CD4-positive, alpha-beta T cell (primary cell): ENCODE results near the gene CST7. TPM values are rescaled to one million over a fixed set of nuclear protein-coding genes. Genes with fewer than 3 reads are reported as not detected.

Source experiments
- ATAC-seq: fragments of 200-7000 bp; cut with Tn5 transposase; one replicate; pipeline ENCODE4 v1.10.0; 2022; ENCODE audit warnings: mild to moderate bottlenecking; ENCODE audit not compliant: poor library complexity
- CTCF ChIA-PET: fragments of 350-600 bp; sonication (Branson Sonifier 250); formaldehyde crosslinking; loops from one replicate; lab custom pipeline; 2021; ENCODE audit warnings: antibody characterized with exemption, inconsistent platforms; lab: Charles Lee
- POLR2A ChIA-PET: fragments of 350-600 bp; sonication (Branson Sonifier 250); formaldehyde crosslinking; loops from one replicate; lab custom pipeline; 2021; ENCODE audit warnings: antibody characterized with exemption, inconsistent platforms; lab: Charles Lee
- DNase-seq, 14 experiments: peaks; one replicate each; pipeline ENCODE4 v3.0.0-alpha.2; 2013 to 2020; ENCODE audit warnings: mixed read lengths in 2 of 14
- H3K27ac ChIP-seq, 2 donors: one replicate each; pipeline versions ENCODE4 v1.5.1 to v1.7.0; 2013; ENCODE audit warnings: low read length in 2 of 2, low read depth in 1 of 2, mild to moderate bottlenecking in 1 of 2
- H3K27me3 ChIP-seq, 2 experiments: 1 replicate in 1 of 2; 2 replicates in 1 of 2; pipeline versions ENCODE4 v1.6.1 to v1.7.0; 2013; ENCODE audit warnings: low read length in 2 of 2, control low read depth in 1 of 2, mild to moderate bottlenecking in 1 of 2, moderate library complexity in 1 of 2; ENCODE audit not compliant: insufficient read depth in 2 of 2, control insufficient read depth in 1 of 2
- H3K36me3 ChIP-seq: one replicate; pipeline ENCODE4 v1.6.1; 2013; ENCODE audit warnings: low read length, control low read depth; ENCODE audit not compliant: insufficient read depth
- H3K4me1 ChIP-seq: one replicate; pipeline ENCODE4 v1.6.1; 2013; ENCODE audit warnings: low read length, control low read depth; ENCODE audit not compliant: insufficient read depth
- H3K4me3 ChIP-seq: one replicate; pipeline ENCODE4 v1.5.1; 2013; ENCODE audit warnings: mild to moderate bottlenecking, low read length, moderate library complexity
- H3K9me3 ChIP-seq, 2 experiments: 1 replicate in 1 of 2; 2 replicates in 1 of 2; pipeline versions ENCODE4 v1.6.1 to v1.7.0; 2013; ENCODE audit warnings: low read length in 2 of 2, mild to moderate bottlenecking in 2 of 2, control low read depth in 1 of 2, moderate library complexity in 1 of 2; ENCODE audit not compliant: control insufficient read depth in 1 of 2, insufficient read depth in 1 of 2
- H3K27ac Mint-ChIP-seq: one replicate; pipeline ENCODE4 v1.8.0; 2020; ENCODE audit warnings: mixed read lengths
- H3K27me3 Mint-ChIP-seq: one replicate; pipeline ENCODE4 v1.8.0; 2021; ENCODE audit warnings: mixed read lengths
- H3K36me3 Mint-ChIP-seq: one replicate; pipeline ENCODE4 v1.8.0; 2021; ENCODE audit warnings: low read depth, mixed read lengths
- H3K4me1 Mint-ChIP-seq: one replicate; pipeline ENCODE4 v1.8.0; 2021; ENCODE audit warnings: low read depth, mixed read lengths
- H3K4me3 Mint-ChIP-seq: one replicate; pipeline ENCODE4 v1.8.0; 2020; ENCODE audit warnings: mild to moderate bottlenecking, mixed read lengths
- H3K9me3 Mint-ChIP-seq: one replicate; pipeline ENCODE4 v1.8.0; 2020; ENCODE audit warnings: mixed read lengths
- CTCF ChIP-seq: fragments of 200-600 bp; IDR thresholded peaks from one replicate; pipeline ENCODE4 v1.8.0; 2022; ENCODE audit warnings: antibody characterized with exemption, mild to moderate bottlenecking
- intact Hi-C, 2 experiments: fragments of 100-400 bp; cut with DNase I in 1 of 2; cut with micrococcal nuclease in 1 of 2; formaldehyde crosslinking; loops; one replicate each; pipeline versions ENCODE4 v1.15.1 to v1.9.0; 2023 to 2025; cut with DNase I, micrococcal nuclease
- total RNA-seq, 174 experiments: library from RNA in 2 of 174; stranded (reverse) in 2 of 174; gene quantifications; one replicate each; pipeline ENCODE4 v1.2.3 and lab custom pipeline; 2021 to 2026

Gene CST7
- total RNA-seq, 2 experiments from 2014 or later: 3.2 to 4.4 TPM

- Histone ChIP-seq H3K36me3 (peaks cover 27% of the 10 kb centered on the region), H3K4me1 (peaks cover 39% of the 10 kb centered on the region), H3K27ac (no peak overlapping the region), H3K27me3 (no peaks in the 10 kb centered on the region), H3K4me3 (no peak overlapping the region), H3K9me3 (no peaks in the 10 kb centered on the region)
- POLR2A ChIA-PET: no interaction called here
- CTCF ChIA-PET: no interaction called here
- peaks cover 40% of the 10 kb centered on the region for H3K36me3 Mint-ChIP-seq
- no peak for TF ChIP-seq CTCF
- no peak overlapping the region for H3K4me3 Mint-ChIP-seq
- H3K27me3 Mint-ChIP-seq: no peaks in the 10 kb centered on the region
- peaks cover 88% of the 10 kb centered on the region for H3K4me1 Mint-ChIP-seq
- DNase-seq (peak in 1 of 14 experiments; percentile 22), ATAC-seq (no peak)
- intact Hi-C loops: no loop called here
- no peak overlapping the region for H3K27ac Mint-ChIP-seq
- no peaks in the 10 kb centered on the region for H3K9me3 Mint-ChIP-seq
These were observed 37.5 kb downstream of the CST7 start for GRCh38 chr20:24986436-24987015.

DNA sequence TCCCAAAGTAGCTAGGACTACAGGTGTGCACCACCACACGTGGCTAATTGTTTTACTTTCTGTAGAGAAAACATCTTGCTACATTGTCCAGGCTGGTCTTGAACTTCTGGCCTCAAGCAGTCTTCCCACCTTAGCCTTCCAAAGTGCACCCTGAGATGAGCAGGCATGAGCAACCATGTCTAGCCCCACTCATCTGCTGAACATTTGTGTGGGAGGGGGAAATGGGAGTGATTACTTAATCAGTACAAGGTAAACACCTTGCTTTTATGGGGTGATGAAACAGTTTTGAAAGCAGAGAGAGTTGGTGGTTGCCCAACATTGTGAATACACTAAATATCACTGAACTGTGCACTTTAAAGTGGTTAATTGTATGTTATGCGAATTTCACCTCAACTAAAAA, 38.2 kb downstream of the CST7 start:
- H3K4me1 Mint-ChIP-seq: peaks cover 93% of the 10 kb centered on the region
- Histone ChIP-seq H3K27ac (no peak overlapping the region), H3K36me3 (peaks cover 20% of the 10 kb centered on the region), H3K9me3 (no peaks in the 10 kb centered on the region), H3K4me1 (peaks cover 42% of the 10 kb centered on the region), H3K4me3 (no peak overlapping the region), H3K27me3 (no peaks in the 10 kb centered on the region)
- H3K36me3 Mint-ChIP-seq: peaks cover 40% of the 10 kb centered on the region
- H3K27ac Mint-ChIP-seq: no peak overlapping the region
- no peak overlapping the region for H3K4me3 Mint-ChIP-seq
- no peak for TF ChIP-seq CTCF
- ATAC-seq: no peak
- ChIA-PET CTCF (no interaction called here), POLR2A (no interaction called here)
- peak in 2 of 14 experiments; percentile 6 to 17 for DNase-seq
- no peaks in the 10 kb centered on the region for H3K9me3 Mint-ChIP-seq
- no peaks in the 10 kb centered on the region for H3K27me3 Mint-ChIP-seq
- intact Hi-C loops: no loop called here

DNA sequence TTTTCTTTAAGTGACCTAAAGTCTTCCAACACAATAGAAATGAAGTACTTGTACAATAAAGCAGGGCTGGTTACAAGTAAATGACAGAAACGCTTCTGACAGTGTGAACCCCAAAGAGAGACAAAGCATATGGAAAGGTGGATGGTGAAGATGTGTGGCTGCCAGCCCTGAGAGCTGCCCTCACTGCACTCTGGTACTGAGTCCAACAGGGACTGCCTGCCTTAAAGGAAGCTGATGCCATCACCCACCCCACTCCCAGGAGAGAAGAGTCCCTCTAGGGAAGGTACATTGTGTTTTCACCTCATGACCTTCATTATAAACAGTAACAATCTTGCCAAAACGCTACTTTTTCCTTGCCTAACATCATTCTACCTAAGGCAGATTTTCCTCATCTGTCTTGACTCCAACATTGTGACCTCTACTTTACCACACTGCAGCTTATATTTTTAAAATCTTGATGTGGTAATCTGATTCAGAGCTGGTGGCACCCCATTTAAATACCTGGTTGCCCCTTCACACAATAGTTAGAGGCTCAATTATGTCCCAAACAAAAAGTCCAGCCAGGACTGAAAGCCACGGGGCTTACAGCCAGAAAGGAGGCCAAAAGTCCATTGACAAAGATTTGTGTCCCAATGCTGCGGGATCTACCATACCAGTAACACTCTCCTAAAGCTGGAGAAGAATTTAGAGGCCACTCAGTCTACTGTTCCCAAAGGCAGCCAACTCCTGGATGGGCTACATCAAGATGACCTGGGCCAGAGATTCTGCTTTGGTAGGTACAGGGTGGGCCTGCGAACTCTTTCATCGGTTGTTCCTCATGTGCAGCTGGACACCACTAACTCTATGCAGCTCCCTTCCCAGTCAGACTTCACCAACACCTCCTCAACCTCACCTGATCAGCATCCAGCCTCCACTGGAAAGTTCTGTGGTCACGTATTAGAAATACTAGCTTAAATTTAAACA, 39.1 kb downstream of the CST7 start:
- no peak for TF ChIP-seq CTCF
- ATAC-seq (no peak), DNase-seq (peak in 1 of 14 experiments; percentile 25)
- no peaks in the 10 kb centered on the region for H3K9me3 Mint-ChIP-seq
- Histone ChIP-seq H3K9me3 (no peaks in the 10 kb centered on the region), H3K27me3 (no peaks in the 10 kb centered on the region), H3K36me3 (peaks cover 13% of the 10 kb centered on the region), H3K4me3 (no peak overlapping the region), H3K4me1 (peaks cover 47% of the 10 kb centered on the region), H3K27ac (no peak overlapping the region)
- H3K27me3 Mint-ChIP-seq: no peaks in the 10 kb centered on the region
- H3K4me3 Mint-ChIP-seq: no peak overlapping the region
- POLR2A ChIA-PET: interaction anchor here (0.7 kb wide), 1 partner anchor 69 kb away, joined by 3 read pairs; the partner anchor contains the start of gene ACSS1
- intact Hi-C loops: no loop called here
- CTCF ChIA-PET: no interaction called here
- H3K36me3 Mint-ChIP-seq: peaks cover 31% of the 10 kb centered on the region
- peaks cover 94% of the 10 kb centered on the region for H3K4me1 Mint-ChIP-seq
- no peak overlapping the region for H3K27ac Mint-ChIP-seq
